SK-N-SH (cell line): ENCODE data around the gene YY1. TPM values are rescaled to one million over a fixed set of nuclear protein-coding genes. Genes with fewer than 3 reads are reported as not detected.

Experiments
- CTCF ChIA-PET: fragments of 300-600, 350-600 bp; formaldehyde crosslinking; extraction: SDS; loops from one replicate; lab custom pipeline; 2021; lab: Yijun Ruan, JAX
- POLR2A ChIA-PET: fragments of 350-600 bp; sonication (Branson Sonifier 250); formaldehyde crosslinking; extraction: SDS; loops from one replicate; lab custom pipeline; 2020; ENCODE audit warnings: antibody characterized with exemption, inconsistent platforms; lab: Yijun Ruan, JAX
- DNase-seq: peaks from one replicate; pipeline ENCODE4 v3.0.0; 2012
- H2AFZ ChIP-seq: fragments of 200-600 bp; sonication (generic); 2 replicates; pipeline ENCODE4 v1.8.1; 2016; ENCODE audit warnings: antibody characterized with exemption, mild to moderate bottlenecking, low read depth
- H3F3A ChIP-seq: fragments of 200-600 bp; sonication (generic); replicated peaks from 2 replicates; pipeline ENCODE3; 2016; ENCODE audit warnings: antibody characterized with exemption, mild to moderate bottlenecking; ENCODE audit not compliant: insufficient read depth
- H3K27ac ChIP-seq, 2 experiments: fragments of 200-500 bp in 1 of 2; fragments of 200-600 bp in 1 of 2; sonication (Bioruptor generic) in 1 of 2; sonication (generic), shearing (Covaris generic) in 1 of 2; 2 replicates each; pipeline versions ENCODE4 v1.5.1 to v1.6.1; 2014 to 2016; ENCODE audit warnings: low read depth in 2 of 2, inconsistent platforms in 1 of 2, low read length in 1 of 2, mild to moderate bottlenecking in 1 of 2, mixed read lengths in 1 of 2
- H3K27me3 ChIP-seq: fragments of 200-600 bp; sonication (generic), shearing (Covaris generic); 2 replicates; pipeline ENCODE4 v1.6.1; 2016; ENCODE audit warnings: mixed run types; ENCODE audit not compliant: insufficient read depth
- H3K36me3 ChIP-seq, 2 experiments: fragments of 200-500 bp in 1 of 2; fragments of 200-600 bp in 1 of 2; sonication (Bioruptor generic) in 1 of 2; sonication (generic) in 1 of 2; replicated peaks in 1 of 2; 2 replicates each; pipeline versions ENCODE3 to v1.5.1; 2014 to 2016; ENCODE audit warnings: low read length in 1 of 2, mild to moderate bottlenecking in 1 of 2; ENCODE audit not compliant: insufficient read depth in 2 of 2, control insufficient read depth in 1 of 2
- H3K4me1 ChIP-seq, 2 experiments: fragments of 200-500 bp in 1 of 2; fragments of 200-600 bp in 1 of 2; sonication (Bioruptor generic) in 1 of 2; sonication (generic), shearing (Covaris generic) in 1 of 2; 2 replicates each; pipeline versions ENCODE4 v1.5.1 to v1.6.1; 2014 to 2016; ENCODE audit warnings: low read depth in 1 of 2, low read length in 1 of 2, mixed run types in 1 of 2; ENCODE audit not compliant: insufficient read depth in 2 of 2, control insufficient read depth in 1 of 2
- H3K4me2 ChIP-seq: fragments of 200-600 bp; sonication (generic), shearing (Covaris generic); 2 replicates; pipeline ENCODE4 v1.6.1; 2017; ENCODE audit warnings: mixed run types
- H3K4me3 ChIP-seq, 2 experiments: fragments of 200-500 bp in 1 of 2; fragments of 200-600 bp in 1 of 2; sonication (Bioruptor generic) in 1 of 2; sonication (generic), shearing (Covaris generic) in 1 of 2; 2 replicates each; pipeline versions ENCODE4 v1.5.1 to v1.8.1; 2014 to 2016; ENCODE audit warnings: low read depth in 2 of 2, inconsistent platforms in 1 of 2, low read length in 1 of 2, mild to moderate bottlenecking in 1 of 2, mixed read lengths in 1 of 2, moderate library complexity in 1 of 2
- H3K79me2 ChIP-seq: fragments of 200-600 bp; sonication (generic); 2 replicates; pipeline ENCODE4 v1.8.1; 2017; ENCODE audit warnings: mild to moderate bottlenecking; ENCODE audit not compliant: insufficient read depth
- H3K9ac ChIP-seq: fragments of 200-600 bp; sonication (generic); 2 replicates; pipeline ENCODE4 v1.6.1; 2017; ENCODE audit warnings: mixed run types
- H3K9me2 ChIP-seq: fragments of 200-600 bp; sonication (generic); 2 replicates; pipeline ENCODE4 v1.6.1; 2017; ENCODE audit warnings: mixed run types
- H3K9me3 ChIP-seq: fragments of 200-600 bp; sonication (generic); 2 replicates; pipeline ENCODE4 v1.6.1; 2017; ENCODE audit warnings: mixed run types, mild to moderate bottlenecking, moderate library complexity
- H4K20me1 ChIP-seq: fragments of 200-600 bp; sonication (generic); 2 replicates; pipeline ENCODE4 v1.6.1; 2017; ENCODE audit warnings: mild to moderate bottlenecking, mixed run types; ENCODE audit not compliant: insufficient read depth
- ELF1 ChIP-seq: IDR thresholded peaks from 2 replicates; pipeline ENCODE4 v1.4.0; 2012
- EZH2phosphoT487 ChIP-seq: fragments of 200-600 bp; sonication (generic); IDR thresholded peaks from 2 replicates; pipeline ENCODE4 v1.6.1; 2017; ENCODE audit warnings: low read depth, mixed run types, mild to moderate bottlenecking, antibody characterized with exemption, moderate library complexity, borderline replicate concordance
- FOSL2 ChIP-seq: IDR thresholded peaks from 2 replicates; pipeline ENCODE4 v1.4.0; 2012; ENCODE audit warnings: low read depth, mild to moderate bottlenecking, moderate library complexity, borderline replicate concordance
- FOXJ3 ChIP-seq: sonication (generic); formaldehyde crosslinking; IDR thresholded peaks from 2 replicates; pipeline ENCODE4 v1.5.1; 2020; ENCODE audit warnings: mild to moderate bottlenecking, missing genetic modification reagents
- FOXM1 ChIP-seq: IDR thresholded peaks from 2 replicates; pipeline ENCODE4 v1.4.0; 2012; ENCODE audit warnings: low read depth, mild to moderate bottlenecking
- GABPA ChIP-seq: IDR thresholded peaks from 2 replicates; pipeline ENCODE4 v1.4.0; 2012; ENCODE audit warnings: low read depth, mild to moderate bottlenecking
- GATA2 ChIP-seq: sonication (generic); formaldehyde crosslinking; IDR thresholded peaks from 2 replicates; pipeline ENCODE4 v1.5.0; 2020; ENCODE audit warnings: mild to moderate bottlenecking, missing genetic modification reagents
- JUND ChIP-seq: IDR thresholded peaks from 2 replicates; pipeline ENCODE4 v1.4.0; 2012
- MAX ChIP-seq: IDR thresholded peaks from 2 replicates; pipeline ENCODE4 v1.4.0; 2012; ENCODE audit warnings: low read depth
- MXI1 ChIP-seq: IDR thresholded peaks from 2 replicates; pipeline ENCODE4 v1.6.1; 2012; ENCODE audit warnings: mild to moderate bottlenecking, low read depth, low read length, improper control_type of control experiment
- NRF1 ChIP-seq: IDR thresholded peaks from 2 replicates; pipeline ENCODE4 v1.6.1; 2012; ENCODE audit warnings: low read depth, mild to moderate bottlenecking, low read length
- PBX3 ChIP-seq: IDR thresholded peaks from 2 replicates; pipeline ENCODE4; 2012
- REST ChIP-seq: IDR thresholded peaks from 2 replicates; pipeline ENCODE4 v1.6.1; 2012; ENCODE audit warnings: mild to moderate bottlenecking, low read depth, low read length, moderate library complexity
- TCF12 ChIP-seq: IDR thresholded peaks from 2 replicates; pipeline ENCODE4 v1.4.0; 2012
- TEAD4 ChIP-seq: IDR thresholded peaks from 2 replicates; pipeline ENCODE4 v1.4.0; 2012; ENCODE audit warnings: mild to moderate bottlenecking, borderline replicate concordance; ENCODE audit not compliant: insufficient read depth
- USF2 ChIP-seq: fragments of 150-350 bp; IDR thresholded peaks from 2 replicates; pipeline ENCODE4 v1.6.1; 2017; ENCODE audit warnings: antibody characterized with exemption, low read length, low read depth, borderline replicate concordance
- WGBS: methylation state at CpG from one replicate; pipeline ENCODE4 v1.1.6; 2017; ENCODE audit warnings: low lambda C conversion rate; 5-methylcytosine and 5-hydroxymethylcytosine counted together
- polyA plus RNA-seq, 3 experiments: library from polyadenylated mRNA; depleted of rRNA; stranded (reverse); fragments of >200 nt; gene quantifications; 2 replicates each; pipeline ENCODE4 v1.2.3, GENCODE V29; 2012

YY1 gene
- polyA plus RNA-seq, 1 of the 3 experiments (the other 2 are of a cell fraction): 18.1 TPM

- TF ChIP-seq REST (no peak), GABPA (no peak), GATA2 (no peak; the same call in 1 of the 2 replicates), EZH2phosphoT487 (no peak), NRF1 (peak; percentile 88), FOXM1 (peak; percentile 60; the same call in 1 of the 2 replicates), MAX (peak; percentile 82), USF2 (no peak)
Measured at GRCh38 chr14:100285021-100285912, 46.3 kb downstream of the YY1 start (continued).

GRCh38 chr14:100285913-100286400 lies 47.0 kb downstream of the YY1 start:
- H3K36me3 ChIP-seq: peaks cover 0 to 4% of the 10 kb centered on the region in 2 experiments
- POLR2A ChIA-PET: no interaction called here
- peak overlapping the region; percentile 63 to 67 for H3K4me3 ChIP-seq
- CTCF ChIA-PET: interaction anchor here (0.6 to 5.6 kb wide), 27 partner anchors 9 to 1343 kb away, joined by 3 to 58 read pairs (median 4); no protein-coding TSS in a partner anchor
- WGBS: 63% methylated on average over 6 of the region's 13 CpGs
- H3K9ac ChIP-seq: peak overlapping the region; percentile 77
- no peak overlapping the region for H2AFZ ChIP-seq
- H3K27ac ChIP-seq: no peak overlapping the region; a peak in 1 of 4 replicates
- H3K4me2 ChIP-seq: peak overlapping the region; percentile 95
- peaks cover 9% of the 10 kb centered on the region; the same call in 1 of the 2 replicates for H3K79me2 ChIP-seq
- no peak for DNase-seq
- H3F3A ChIP-seq: peaks cover 3% of the 10 kb centered on the region
- H3K9me3 ChIP-seq: no peaks in the 10 kb centered on the region
- 0 out of 2 replicates have a peak, but pooled peaks cover 4% of the 10 kb centered on the region for H4K20me1 ChIP-seq
- H3K9me2 ChIP-seq: no peaks in the 10 kb centered on the region
- no peaks in the 10 kb centered on the region for H3K27me3 ChIP-seq
- peaks cover 0 to 33% of the 10 kb centered on the region in 2 experiments; a peak in 1 of 4 replicates for H3K4me1 ChIP-seq
- TF ChIP-seq USF2: no peak
- TF ChIP-seq PBX3: no peak
- TF ChIP-seq TCF12: no peak
- no peak for TF ChIP-seq ELF1
- no peak for TF ChIP-seq JUND
- no peak for TF ChIP-seq FOSL2
- no peak for TF ChIP-seq GABPA
- no peak for TF ChIP-seq REST
- no peak for TF ChIP-seq FOXJ3 (CRISPR knock-in tag)
- no peak for TF ChIP-seq MXI1
- no peak for TF ChIP-seq TEAD4
